HepG2 (cell line): Measurements from ENCODE around the gene ZNF22. TPM values are rescaled to one million over a fixed set of nuclear protein-coding genes. Genes with fewer than 3 reads are reported as not detected.
A peak's percentile ranks its signal among the peaks of the same experiment; 100 is the strongest.

ENCODE experiments used
- AHR ChIP-seq: IDR thresholded peaks from 2 replicates; pipeline ENCODE4 v1.6.1; 2018; ENCODE audit warnings: missing genetic modification reagents, missing compliant biosample characterization
- CAMTA2 ChIP-seq: sonication (generic); formaldehyde crosslinking; IDR thresholded peaks from 2 replicates; pipeline ENCODE4 v1.4.0; 2020; ENCODE audit warnings: mild to moderate bottlenecking, missing genetic modification reagents, borderline replicate concordance
- EHMT2 ChIP-seq: fragments of 200-600 bp; sonication (generic); IDR thresholded peaks from 2 replicates; pipeline ENCODE4 v1.7.0; 2017; ENCODE audit warnings: antibody characterized with exemption, low read depth, low read length, borderline replicate concordance
- ETV6 ChIP-seq: sonication (generic); formaldehyde crosslinking; conservative IDR thresholded peaks from 2 replicates; pipeline ENCODE4 v1.4.0; 2020; ENCODE audit warnings: missing genetic modification reagents
- HOXA3 ChIP-seq: sonication (generic); formaldehyde crosslinking; IDR thresholded peaks from 2 replicates; pipeline ENCODE4 v1.5.0; 2020; ENCODE audit warnings: missing genetic modification reagents
- HOXA5 ChIP-seq: sonication (generic); formaldehyde crosslinking; IDR thresholded peaks from 2 replicates; pipeline ENCODE4 v1.4.0; 2020; ENCODE audit warnings: missing genetic modification reagents
- HOXD1 ChIP-seq: sonication (generic); formaldehyde crosslinking; IDR thresholded peaks from 2 replicates; pipeline ENCODE4 v1.5.0; 2020; ENCODE audit warnings: missing genetic modification reagents
- ISL2 ChIP-seq: sonication (generic); formaldehyde crosslinking; IDR thresholded peaks from 2 replicates; pipeline ENCODE4 v1.5.0; 2020; ENCODE audit warnings: missing genetic modification reagents
- KDM2A ChIP-seq: sonication (generic); formaldehyde crosslinking; IDR thresholded peaks from 2 replicates; pipeline ENCODE4 v1.4.0; 2020; ENCODE audit warnings: low read depth, missing genetic modification reagents, borderline replicate concordance
- KDM3A ChIP-seq: IDR thresholded peaks from 2 replicates; pipeline ENCODE4 v1.6.1; 2018; ENCODE audit warnings: low read depth, missing compliant biosample characterization
- NFE2 ChIP-seq: sonication (generic); formaldehyde crosslinking; IDR thresholded peaks from 2 replicates; pipeline ENCODE4 v1.4.0; 2020; ENCODE audit warnings: missing genetic modification reagents
- PRPF4 ChIP-seq: fragments of 200-400 bp; formaldehyde crosslinking; IDR thresholded peaks from 2 replicates; pipeline ENCODE4 v1.6.1; 2016; ENCODE audit warnings: low read length, low read depth; ENCODE audit not compliant: poor library complexity, severe bottlenecking
- RBM22 ChIP-seq: fragments of 200-400 bp; formaldehyde crosslinking; optimal IDR thresholded peaks from 2 replicates; pipeline ENCODE3; 2017; ENCODE audit warnings: mild to moderate bottlenecking, low read length, moderate library complexity
- RFX1 ChIP-seq: fragments of 450-650 bp; IDR thresholded peaks from 2 replicates; pipeline ENCODE4 v1.6.1; 2017
- SALL1 ChIP-seq: sonication (generic); formaldehyde crosslinking; IDR thresholded peaks from 2 replicates; pipeline ENCODE4 v1.8.0; 2022; ENCODE audit warnings: mild to moderate bottlenecking, missing genetic modification reagents
- SATB2 ChIP-seq: sonication (generic); formaldehyde crosslinking; IDR thresholded peaks from 2 replicates; pipeline ENCODE4 v1.5.0; 2020; ENCODE audit warnings: missing genetic modification reagents
- TMF1 ChIP-seq: sonication (generic); formaldehyde crosslinking; IDR thresholded peaks from 2 replicates; pipeline ENCODE4 v1.8.1; 2022; ENCODE audit warnings: low read depth, missing genetic modification reagents
- XRCC5 ChIP-seq: fragments of 200-400 bp; formaldehyde crosslinking; optimal IDR thresholded peaks from 2 replicates; pipeline ENCODE3; 2017; ENCODE audit warnings: mild to moderate bottlenecking, low read length
- ZFY ChIP-seq: sonication (generic); formaldehyde crosslinking; IDR thresholded peaks from 2 replicates; pipeline ENCODE4 v1.4.0; 2020; ENCODE audit warnings: missing genetic modification reagents
- ZNF274 ChIP-seq: sonication (generic); formaldehyde crosslinking; IDR thresholded peaks from 2 replicates; pipeline ENCODE4 v1.5.1; 2020; ENCODE audit warnings: mild to moderate bottlenecking, missing genetic modification reagents
- ZNF3 ChIP-seq: IDR thresholded peaks from 2 replicates; pipeline ENCODE4 v1.7.0; 2017; ENCODE audit warnings: inconsistent platforms
- ZNF337 ChIP-seq: sonication (generic); formaldehyde crosslinking; IDR thresholded peaks from 2 replicates; pipeline ENCODE4 v1.5.1; 2020; ENCODE audit warnings: missing genetic modification reagents, low read depth, mild to moderate bottlenecking, borderline replicate concordance
- ZNF550 ChIP-seq: sonication (generic); formaldehyde crosslinking; IDR thresholded peaks from 2 replicates; pipeline ENCODE4 v1.4.0; 2020; ENCODE audit warnings: mild to moderate bottlenecking, missing genetic modification reagents, borderline replicate concordance
- ZNF674 ChIP-seq: sonication (generic); formaldehyde crosslinking; IDR thresholded peaks from 2 replicates; pipeline ENCODE4 v1.5.0; 2020; ENCODE audit warnings: low read depth, mild to moderate bottlenecking, missing genetic modification reagents
- ZNF775 ChIP-seq: sonication (generic); formaldehyde crosslinking; IDR thresholded peaks from 2 replicates; pipeline ENCODE4 v1.4.0; 2020; ENCODE audit warnings: missing genetic modification reagents, mild to moderate bottlenecking, moderate library complexity, borderline replicate concordance
- ZNF816 ChIP-seq: sonication (generic); formaldehyde crosslinking; IDR thresholded peaks from 2 replicates; pipeline ENCODE4 v1.8.0; 2022; ENCODE audit warnings: missing genetic modification reagents, mild to moderate bottlenecking, borderline replicate concordance
- polyA plus RNA-seq, 8 experiments: library from polyadenylated mRNA; depleted of rRNA in 3 of 8; stranded (reverse) in 7 of 8; unstranded in 1 of 8; fragments of >200 nt; fragmentation: Illumina TruSeq in 4 of 8; extraction: Trizol in 4 of 8; gene quantifications; 2 replicates each; pipeline versions ENCODE4 v1.2.1 to v1.2.3, GENCODE V29; 2011 to 2016; ENCODE audit warnings: low read depth in 4 of 8, missing spikeins in 1 of 8, mixed read lengths in 1 of 8; ENCODE audit not compliant: insufficient read depth in 1 of 8
- total RNA-seq, 5 experiments: library from RNA; depleted of rRNA; stranded (reverse); fragments of >200 nt; fragmentation: Illumina TruSeq; extraction: Trizol; gene quantifications; 2 replicates each; pipeline ENCODE4 v1.2.3, GENCODE V29; 2016; ENCODE audit warnings: low read depth in 1 of 5
- TF ChIP-seq, protein P1 (sequence below): sonication (generic); formaldehyde crosslinking; IDR thresholded peaks from 2 replicates; pipeline ENCODE4 v1.4.0; 2020; ENCODE audit warnings: missing genetic modification reagents, mild to moderate bottlenecking, borderline replicate concordance
- TF ChIP-seq, protein P2 (sequence below): fragments of 450-650 bp; IDR thresholded peaks from 2 replicates; pipeline ENCODE4 v1.6.1; 2017
- TF ChIP-seq, protein P3 (sequence below): sonication (generic); formaldehyde crosslinking; IDR thresholded peaks from 2 replicates; pipeline ENCODE4 v1.5.0; 2020; ENCODE audit warnings: missing genetic modification reagents

The ZNF22 gene
- total and polyA plus RNA-seq, 2 of the 13 experiments (the other 11 are each of a cell fraction or from before 2014, with no cell fraction given), result 0.40 to 1.3 TPM

GRCh38 chr10:44990302-44990655, 10.4 kb upstream of the ZNF22 start (continued):
- no peak for TF ChIP-seq KDM3A (CRISPR knock-in tag)
- 0 out of 2 replicates have a peak, but pooled peaks have one; percentile 55 for TF ChIP-seq SATB2 (CRISPR knock-in tag)
- no peak for TF ChIP-seq PRPF4
- peak; percentile 46; the same call in 1 of the 2 replicates for TF ChIP-seq KDM2A (CRISPR knock-in tag)
- TF ChIP-seq, protein P1, sequence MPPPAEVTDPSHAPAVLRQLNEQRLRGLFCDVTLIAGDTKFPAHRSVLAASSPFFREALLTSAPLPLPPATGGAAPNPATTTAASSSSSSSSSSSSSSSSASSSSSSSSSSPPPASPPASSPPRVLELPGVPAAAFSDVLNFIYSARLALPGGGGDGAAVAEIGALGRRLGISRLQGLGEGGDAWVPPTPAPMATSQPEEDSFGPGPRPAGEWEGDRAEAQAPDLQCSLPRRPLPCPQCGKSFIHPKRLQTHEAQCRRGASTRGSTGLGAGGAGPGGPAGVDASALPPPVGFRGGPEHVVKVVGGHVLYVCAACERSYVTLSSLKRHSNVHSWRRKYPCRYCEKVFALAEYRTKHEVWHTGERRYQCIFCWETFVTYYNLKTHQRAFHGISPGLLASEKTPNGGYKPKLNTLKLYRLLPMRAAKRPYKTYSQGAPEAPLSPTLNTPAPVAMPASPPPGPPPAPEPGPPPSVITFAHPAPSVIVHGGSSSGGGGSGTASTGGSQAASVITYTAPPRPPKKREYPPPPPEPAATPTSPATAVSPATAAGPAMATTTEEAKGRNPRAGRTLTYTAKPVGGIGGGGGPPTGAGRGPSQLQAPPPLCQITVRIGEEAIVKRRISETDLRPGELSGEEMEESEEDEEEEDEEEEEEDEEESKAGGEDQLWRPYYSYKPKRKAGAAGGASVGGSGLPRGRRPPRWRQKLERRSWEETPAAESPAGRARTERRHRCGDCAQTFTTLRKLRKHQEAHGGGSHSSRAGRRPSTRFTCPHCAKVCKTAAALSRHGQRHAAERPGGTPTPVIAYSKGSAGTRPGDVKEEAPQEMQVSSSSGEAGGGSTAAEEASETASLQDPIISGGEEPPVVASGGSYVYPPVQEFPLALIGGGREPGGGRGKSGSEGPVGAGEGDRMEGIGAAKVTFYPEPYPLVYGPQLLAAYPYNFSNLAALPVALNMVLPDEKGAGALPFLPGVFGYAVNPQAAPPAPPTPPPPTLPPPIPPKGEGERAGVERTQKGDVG (CRISPR knock-in tag), result peak; percentile 71; the same call in 1 of the 2 replicates
- TF ChIP-seq ZNF674 (CRISPR knock-in tag), result no peak
- TF ChIP-seq HOXA5 (CRISPR knock-in tag), result peak; percentile 46; the same call in 1 of the 2 replicates
- TF ChIP-seq ZNF775 (CRISPR knock-in tag), result no peak
- TF ChIP-seq ZNF550 (CRISPR knock-in tag), result no peak
- TF ChIP-seq HOXA3 (CRISPR knock-in tag), result peak; percentile 32; the same call in 1 of the 2 replicates
- TF ChIP-seq, protein P2, sequence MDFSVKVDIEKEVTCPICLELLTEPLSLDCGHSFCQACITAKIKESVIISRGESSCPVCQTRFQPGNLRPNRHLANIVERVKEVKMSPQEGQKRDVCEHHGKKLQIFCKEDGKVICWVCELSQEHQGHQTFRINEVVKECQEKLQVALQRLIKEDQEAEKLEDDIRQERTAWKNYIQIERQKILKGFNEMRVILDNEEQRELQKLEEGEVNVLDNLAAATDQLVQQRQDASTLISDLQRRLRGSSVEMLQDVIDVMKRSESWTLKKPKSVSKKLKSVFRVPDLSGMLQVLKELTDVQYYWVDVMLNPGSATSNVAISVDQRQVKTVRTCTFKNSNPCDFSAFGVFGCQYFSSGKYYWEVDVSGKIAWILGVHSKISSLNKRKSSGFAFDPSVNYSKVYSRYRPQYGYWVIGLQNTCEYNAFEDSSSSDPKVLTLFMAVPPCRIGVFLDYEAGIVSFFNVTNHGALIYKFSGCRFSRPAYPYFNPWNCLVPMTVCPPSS, result no peak
- TF ChIP-seq HOXD1 (CRISPR knock-in tag), result peak; percentile 80; the same call in 1 of the 2 replicates
- TF ChIP-seq ZFY (CRISPR knock-in tag), result 0 out of 2 replicates have a peak, but pooled peaks have one; percentile 28
- no peak; the same call in 1 of the 2 replicates for TF ChIP-seq ZNF816 (CRISPR knock-in tag)
- TF ChIP-seq ETV6, result no peak
- no peak for TF ChIP-seq NFE2 (CRISPR knock-in tag)
- TF ChIP-seq SALL1, result peak; percentile 57; the same call in 1 of the 2 replicates
- TF ChIP-seq, protein P3, sequence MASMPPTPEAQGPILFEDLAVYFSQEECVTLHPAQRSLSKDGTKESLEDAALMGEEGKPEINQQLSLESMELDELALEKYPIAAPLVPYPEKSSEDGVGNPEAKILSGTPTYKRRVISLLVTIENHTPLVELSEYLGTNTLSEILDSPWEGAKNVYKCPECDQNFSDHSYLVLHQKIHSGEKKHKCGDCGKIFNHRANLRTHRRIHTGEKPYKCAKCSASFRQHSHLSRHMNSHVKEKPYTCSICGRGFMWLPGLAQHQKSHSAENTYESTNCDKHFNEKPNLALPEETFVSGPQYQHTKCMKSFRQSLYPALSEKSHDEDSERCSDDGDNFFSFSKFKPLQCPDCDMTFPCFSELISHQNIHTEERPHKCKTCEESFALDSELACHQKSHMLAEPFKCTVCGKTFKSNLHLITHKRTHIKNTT (CRISPR knock-in tag), result no peak
- TF ChIP-seq ISL2, result peak; percentile 51; the same call in 1 of the 2 replicates
- no peak for TF ChIP-seq AHR (CRISPR knock-in tag)
- no peak for TF ChIP-seq RBM22
- TF ChIP-seq ZNF274 (CRISPR knock-in tag), result no peak
- no peak for TF ChIP-seq ZNF337 (CRISPR knock-in tag)
- no peak for TF ChIP-seq EHMT2
- no peak for TF ChIP-seq ZNF3 (CRISPR knock-in tag)
- peak; percentile 70 for TF ChIP-seq XRCC5
- TF ChIP-seq TMF1 (CRISPR knock-in tag), result no peak
- TF ChIP-seq RFX1, result no peak
- TF ChIP-seq CAMTA2 (CRISPR knock-in tag), result no peak
